ENCODE measurements around the gene PAX2. TPM values are rescaled to one million over a fixed set of nuclear protein-coding genes. Genes with fewer than 3 reads are reported as not detected.

Gene PAX2
- polyA plus RNA-seq, 3 donors = not detected

- DNase-seq = no peak
- intact Hi-C loops (cut with micrococcal nuclease) = loop anchor here in 1 of 2 donors (10.0 kb wide), 1 partner anchor 173 kb away; no protein-coding TSS in a partner anchor
- WGBS (ENCODE audit: insufficient coverage) = 18% methylated on average over 5 of the region's 21 CpGs
- Histone ChIP-seq H4K20me1 (ENCODE audit: insufficient read depth, low read length) (no peaks in the 10 kb centered on the region), H3K4me3 (replicated peaks in 1 of 3; ENCODE audit: low read depth in 2 of 3, low read length in 3 of 3) (no peak overlapping the region), H2AFZ (ENCODE audit: insufficient read depth, low read depth, low read length, poor library complexity, severe bottlenecking) (no peak overlapping the region), H3K4me1 (ENCODE audit: control insufficient read depth in 1 of 2, insufficient read depth in 2 of 2, low read length in 2 of 2) (peaks cover 0 to 3% of the 10 kb centered on the region in 2 donors), H3K79me2 (ENCODE audit: insufficient read depth, low read length) (no peaks in the 10 kb centered on the region), H3K27ac (ENCODE audit: low read depth in 1 of 2, low read length in 2 of 2) (no peak overlapping the region), H3K9me3 (replicated peaks in 1 of 2; ENCODE audit: control insufficient read depth in 1 of 2, insufficient read depth in 1 of 2, low read length in 2 of 2) (peaks cover 0 to 48% of the 10 kb centered on the region in 2 donors), H3K36me3 (replicated peaks in 1 of 2; ENCODE audit: control insufficient read depth in 1 of 2, insufficient read depth in 2 of 2, low read length in 2 of 2) (no peaks in the 10 kb centered on the region), H3K27me3 (ENCODE audit: control insufficient read depth in 2 of 2, insufficient read depth in 2 of 2, low read length in 2 of 2) (peaks cover 83 to 97% of the 10 kb centered on the region in 2 donors), H3K9ac (ENCODE audit: insufficient read depth, low read length, poor library complexity, severe bottlenecking) (no peak overlapping the region), H3K4me2 (replicated peaks; ENCODE audit: extremely low read depth, low read length, poor library complexity, severe bottlenecking) (no peak overlapping the region)
- H3K9me3 Mint-ChIP-seq = peaks cover 0 to 23% (median 4%) of the 10 kb centered on the region in 7 donors
- peak overlapping the region in 1 of 2 donors; percentile 84 for H3K4me3 Mint-ChIP-seq
- H3K27ac Mint-ChIP-seq = no peak overlapping the region
- H3K4me1 Mint-ChIP-seq = peaks cover 16% of the 10 kb centered on the region
- TF ChIP-seq CTCF (IDR thresholded peaks at IDR 0.05) = no peak
- peaks cover 0 to 14% of the 10 kb centered on the region in 2 donors for H3K36me3 Mint-ChIP-seq
- H3K27me3 Mint-ChIP-seq (ENCODE audit: low read depth in 3 of 3) = peaks cover 95 to 99% (median 96%) of the 10 kb centered on the region in 3 donors
These were observed 7.1 kb upstream of the PAX2 start for GRCh38 chr10:100738055-100738827.

- Mint-ChIP-seq H3K27ac (peak overlapping the region in 2 of 7 donors; percentile 7 to 69), H3K36me3 (peaks cover 0 to 11% of the 10 kb centered on the region in 2 donors), H3K9me3 (peaks cover 0 to 21% (median 8%) of the 10 kb centered on the region in 7 donors), H3K4me3 (peak overlapping the region in 1 of 2 donors; percentile 78), H3K4me1 (peaks cover 16% of the 10 kb centered on the region), H3K27me3 (ENCODE audit: low read depth in 3 of 3) (peaks cover 97 to 100% (median 98%) of the 10 kb centered on the region in 3 donors)
- H3K79me2 ChIP-seq (ENCODE audit: insufficient read depth, low read length) = no peaks in the 10 kb centered on the region
- WGBS (ENCODE audit: insufficient coverage) = 4% methylated on average over 41 of the region's 56 CpGs
- H4K20me1 ChIP-seq (ENCODE audit: insufficient read depth, low read length) = no peaks in the 10 kb centered on the region
- peaks cover 88 to 97% of the 10 kb centered on the region in 2 donors for H3K27me3 ChIP-seq (ENCODE audit: control insufficient read depth in 2 of 2, insufficient read depth in 2 of 2, low read length in 2 of 2)
- intact Hi-C loops (cut with micrococcal nuclease) = loop anchor here in 1 of 2 donors (10.0 kb wide), 2 partner anchors 75 to 175 kb away; no protein-coding TSS in a partner anchor
- H3K9ac ChIP-seq (ENCODE audit: insufficient read depth, low read length, poor library complexity, severe bottlenecking) = no peak overlapping the region
- no peak overlapping the region for H3K4me2 ChIP-seq (replicated peaks; ENCODE audit: extremely low read depth, low read length, poor library complexity, severe bottlenecking)
- no peak overlapping the region for H2AFZ ChIP-seq (ENCODE audit: insufficient read depth, low read depth, low read length, poor library complexity, severe bottlenecking)
- peaks cover 0 to 52% of the 10 kb centered on the region in 2 donors for H3K9me3 ChIP-seq (replicated peaks in 1 of 2; ENCODE audit: control insufficient read depth in 1 of 2, insufficient read depth in 1 of 2, low read length in 2 of 2)
- peaks cover 0 to 3% of the 10 kb centered on the region in 2 donors for H3K4me1 ChIP-seq (ENCODE audit: control insufficient read depth in 1 of 2, insufficient read depth in 2 of 2, low read length in 2 of 2)
- no peaks in the 10 kb centered on the region for H3K36me3 ChIP-seq (replicated peaks in 1 of 2; ENCODE audit: control insufficient read depth in 1 of 2, insufficient read depth in 2 of 2, low read length in 2 of 2)
- TF ChIP-seq CTCF (IDR thresholded peaks at IDR 0.05) = no peak
- H3K27ac ChIP-seq (ENCODE audit: low read depth in 1 of 2, low read length in 2 of 2) = no peak overlapping the region
- no peak overlapping the region for H3K4me3 ChIP-seq (replicated peaks in 1 of 3; ENCODE audit: low read depth in 2 of 3, low read length in 3 of 3)
- DNase-seq = no peak
These were observed 5.6 kb upstream of the PAX2 start for GRCh38 chr10:100739517-100740368.

All from CD14-positive monocyte (primary cell).